ENCODE data around the gene STX1B.

STX1B gene

GRCh38 chr16:30995927-30996323, 14.5 kb downstream of the STX1B start:
- no peak for FAIRE-seq

- no peak for FAIRE-seq
Measured at GRCh38 chr16:30992931-30993816, 17.3 kb downstream of the STX1B start.

GRCh38 chr16:30992276-30992780, 18.1 kb downstream of the STX1B start:
- no peak for FAIRE-seq

- FAIRE-seq = no peak
Measured at GRCh38 chr16:30991052-30991451, 19.4 kb downstream of the STX1B start.

- no peak for FAIRE-seq
Measured at GRCh38 chr16:30990105-30990504, 20.3 kb downstream of the STX1B start.

- no peak for FAIRE-seq
Measured at GRCh38 chr16:30989469-30990047, 20.9 kb downstream of the STX1B start.

- no peak for FAIRE-seq
Measured at GRCh38 chr16:30987581-30988190, 22.8 kb downstream of the STX1B start.

GRCh38 chr16:30986129-30986991, 24.1 kb downstream of the STX1B start:
- FAIRE-seq = no peak

- no peak for FAIRE-seq
Measured at GRCh38 chr16:30985401-30986128, 24.9 kb downstream of the STX1B start.

- FAIRE-seq = no peak
Measured at GRCh38 chr16:30984669-30985400, 25.6 kb downstream of the STX1B start, which contains the start of gene HSD3B7. HSD3B7 (plus strand) TSS chr16:30985207; CDS start chr16:30985659, 452 bp downstream.

GRCh38 chr16:30983898-30984610, 26.4 kb downstream of the STX1B start:
- no peak for FAIRE-seq

- FAIRE-seq = no peak
Measured at GRCh38 chr16:30983289-30983889, 27.0 kb downstream of the STX1B start.

- FAIRE-seq = no peak
Measured at GRCh38 chr16:30982548-30983288, 27.7 kb downstream of the STX1B start.

- FAIRE-seq = no peak
Measured at GRCh38 chr16:30980959-30981358, 29.5 kb downstream of the STX1B start.

GRCh38 chr16:30980434-30980833, 30.0 kb downstream of the STX1B start:
- no peak for FAIRE-seq

- no peak for FAIRE-seq
Measured at GRCh38 chr16:30980023-30980371, 30.4 kb downstream of the STX1B start.

- no peak for FAIRE-seq
Measured at GRCh38 chr16:30979170-30980022, 31.0 kb downstream of the STX1B start.

- no peak for FAIRE-seq
Measured at GRCh38 chr16:30977502-30977901, 32.9 kb downstream of the STX1B start.
